Caki2 (cell line): ENCODE measurements around the gene TMEM38A. TPM values are rescaled to one million over a fixed set of nuclear protein-coding genes. Genes with fewer than 3 reads are reported as not detected.

Experiments
- DNase-seq: peaks from one replicate; pipeline ENCODE4 v3.0.0-alpha.2; 2015; ENCODE audit warnings: low read depth
- in situ Hi-C: cut with HindIII; loops from 2 replicates; pipeline ENCODE4 v1.10.0; 2016; ENCODE audit warnings: low sequenced_read_pairs, low pct_unique_long_range_greater_than_20kb, mixed read lengths
- total RNA-seq: library from RNA; depleted of rRNA; stranded (reverse); fragments of >200 nt; shearing (Covaris generic); gene quantifications from 2 replicates; pipeline ENCODE4 v1.2.3, GENCODE V29; 2014; ENCODE audit warnings: low replicate concordance; rRNA removed

Gene TMEM38A, protein sequence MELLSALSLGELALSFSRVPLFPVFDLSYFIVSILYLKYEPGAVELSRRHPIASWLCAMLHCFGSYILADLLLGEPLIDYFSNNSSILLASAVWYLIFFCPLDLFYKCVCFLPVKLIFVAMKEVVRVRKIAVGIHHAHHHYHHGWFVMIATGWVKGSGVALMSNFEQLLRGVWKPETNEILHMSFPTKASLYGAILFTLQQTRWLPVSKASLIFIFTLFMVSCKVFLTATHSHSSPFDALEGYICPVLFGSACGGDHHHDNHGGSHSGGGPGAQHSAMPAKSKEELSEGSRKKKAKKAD
- total RNA-seq = 4.8 and 9.9 TPM in 2 replicates

DNA sequence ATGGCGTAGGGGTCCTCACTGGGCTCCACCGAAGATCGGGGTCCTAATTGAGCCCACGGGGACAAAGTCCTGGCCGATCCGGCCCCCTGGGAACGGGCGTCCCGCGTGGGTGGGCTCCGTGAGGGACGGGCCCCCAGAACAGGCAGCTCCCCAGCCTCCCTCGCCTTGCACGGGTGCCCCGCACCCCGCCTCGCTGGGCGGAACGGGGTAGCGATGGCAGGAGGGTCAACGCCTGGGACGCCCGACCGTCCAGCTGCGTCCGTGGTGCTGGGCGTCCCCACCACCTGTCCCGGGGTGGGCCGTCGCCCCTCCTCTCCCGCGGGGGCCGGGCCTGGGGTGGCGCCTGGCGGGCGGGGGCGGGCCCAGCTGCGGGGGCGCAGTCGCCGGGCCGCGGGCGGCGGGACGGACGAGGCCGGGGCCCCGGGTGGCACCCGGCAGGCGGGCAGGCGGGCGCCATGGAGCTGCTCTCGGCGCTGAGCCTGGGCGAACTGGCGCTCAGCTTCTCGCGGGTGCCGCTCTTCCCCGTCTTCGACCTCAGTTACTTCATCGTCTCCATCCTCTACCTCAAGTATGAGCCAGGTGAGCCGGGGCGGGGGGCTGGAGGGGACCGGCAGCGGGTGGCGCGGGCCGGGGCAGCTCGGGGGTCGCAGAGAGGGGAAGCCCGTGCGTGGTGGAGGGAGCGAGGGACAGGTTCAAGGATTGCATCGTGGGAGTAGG, at the start of gene TMEM38A:
TSS of gene TMEM38A (plus strand) at position 377 of the 717 bp plus-strand sequence. CDS start at position 456, 79 bp downstream.
- in situ Hi-C loops = no loop called here
- peak; percentile 21 for DNase-seq

DNA sequence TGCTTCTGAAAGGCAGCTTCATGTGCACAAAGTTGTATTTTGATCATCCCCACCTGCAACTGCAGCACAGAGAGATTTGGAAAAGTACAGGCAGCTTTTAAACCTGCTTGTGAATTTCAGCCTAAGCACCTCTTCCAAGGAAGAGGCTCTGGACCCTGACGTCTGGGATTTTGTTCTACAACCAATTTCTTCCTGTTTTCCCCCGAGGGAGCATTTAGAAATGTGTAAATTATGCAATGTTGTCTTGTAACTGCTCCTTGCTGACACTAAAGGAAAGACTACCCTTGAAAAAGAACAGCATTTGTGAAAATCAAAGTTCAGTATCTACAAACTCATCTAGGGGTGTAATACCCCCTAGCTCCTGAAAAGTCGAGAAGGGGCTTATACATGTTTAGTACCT, 48.3 kb upstream of the TMEM38A start:
- in situ Hi-C loops = no loop called here

DNA sequence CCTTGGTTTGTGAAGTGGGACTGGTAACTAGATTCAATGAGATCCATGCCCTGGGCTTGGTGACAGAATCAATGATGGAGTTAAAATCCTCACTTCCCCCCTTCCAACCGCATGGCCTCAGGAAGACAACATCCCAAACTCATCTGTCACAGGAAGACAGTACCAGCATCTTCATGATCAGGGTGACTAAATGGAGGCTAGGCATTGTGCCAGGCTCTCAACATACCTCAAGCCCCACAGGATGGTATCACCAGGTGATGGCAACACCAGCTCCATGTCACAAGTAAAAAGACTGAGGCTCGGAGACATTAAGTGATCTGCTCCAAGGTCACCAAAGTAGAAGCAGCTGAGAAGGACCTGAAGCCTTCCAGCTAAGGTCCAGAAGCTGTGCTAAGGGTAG, 47.1 kb upstream of the TMEM38A start:
- DNase-seq = no peak
- in situ Hi-C loops = no loop called here

More for the DNA sequence above, 48.3 kb upstream of the TMEM38A start:
- no peak for DNase-seq

DNA sequence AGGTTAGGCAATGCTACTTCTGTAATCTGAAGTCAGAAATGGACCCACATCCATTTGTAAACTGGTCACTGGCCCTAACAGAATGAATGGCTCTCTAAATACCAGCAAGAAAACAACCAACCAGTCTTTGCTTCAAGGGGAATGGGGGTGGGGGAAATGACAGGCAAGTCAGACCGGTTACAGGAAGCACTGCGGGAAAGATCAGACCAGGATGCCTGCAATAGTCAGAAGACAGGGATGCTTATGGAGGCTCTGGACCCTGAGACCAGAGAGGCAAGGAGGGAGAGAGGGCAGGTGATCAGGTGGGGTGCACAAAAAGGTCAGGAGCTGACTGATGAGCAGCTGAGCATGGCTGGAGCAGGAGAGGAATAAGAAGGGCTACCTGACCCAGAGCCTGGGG, 46.0 kb upstream of the TMEM38A start:
- in situ Hi-C loops = no loop called here

DNA sequence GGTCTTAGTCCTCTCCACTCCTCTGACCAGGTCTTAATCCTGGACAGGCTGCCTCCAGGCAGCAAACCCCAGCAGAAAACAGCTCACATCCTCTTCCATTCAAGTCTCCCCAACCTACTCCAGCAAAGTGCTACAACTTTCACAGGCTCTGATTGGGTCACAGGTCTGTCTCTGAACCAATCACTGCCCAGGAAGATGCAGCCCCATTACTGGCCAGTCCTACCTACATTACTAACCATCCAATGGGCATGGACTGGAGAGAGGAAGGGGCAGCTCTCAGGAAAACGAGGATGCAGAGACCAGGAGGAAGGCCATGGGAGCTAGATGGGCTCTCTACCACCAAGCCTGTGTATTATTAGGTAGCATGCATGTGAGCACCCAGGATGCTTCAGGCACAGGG, 45.1 kb upstream of the TMEM38A start:
- no peak for DNase-seq
- in situ Hi-C loops = no loop called here

More for the DNA sequence above, 46.0 kb upstream of the TMEM38A start:
- no peak for DNase-seq

DNA sequence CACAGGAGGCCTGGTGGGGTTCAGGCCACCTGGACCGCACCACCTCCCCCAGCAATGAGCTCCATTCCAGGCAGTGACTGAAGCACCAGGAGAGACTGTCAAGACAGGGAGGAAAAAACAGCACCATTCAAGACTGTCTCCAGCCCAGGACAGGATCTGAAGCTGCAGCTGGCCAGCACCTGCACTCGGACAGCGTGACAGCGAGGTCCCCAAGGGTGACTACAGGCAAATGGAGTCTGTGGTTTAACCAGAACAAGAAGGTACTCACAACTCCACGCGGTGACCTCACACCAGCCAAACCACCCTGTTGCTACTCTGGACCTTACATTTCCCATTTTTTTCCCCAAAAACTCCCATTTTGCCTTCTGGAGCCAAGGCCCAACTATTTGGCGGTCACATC, 42.7 kb upstream of the TMEM38A start:
- DNase-seq = no peak
- in situ Hi-C loops = no loop called here

DNA sequence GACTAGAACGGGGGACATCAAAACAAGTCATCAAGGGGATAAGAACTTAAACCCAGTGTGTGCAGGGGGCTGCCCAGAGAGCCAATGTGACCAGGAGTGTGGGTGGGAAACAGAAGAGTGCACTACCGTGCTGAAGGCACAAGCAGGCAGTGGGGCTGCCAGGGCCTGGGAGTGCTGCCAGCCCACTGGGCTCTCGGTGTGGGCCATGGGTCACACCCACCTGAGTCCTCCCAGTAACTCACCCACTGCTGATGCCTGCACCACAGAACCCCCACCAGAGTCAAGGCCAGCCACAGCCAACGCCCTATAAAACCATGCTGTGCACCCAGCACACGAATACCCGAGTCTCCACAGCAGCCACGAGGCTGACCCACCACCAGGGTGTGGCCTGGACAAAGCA, 41.5 kb upstream of the TMEM38A start:
- in situ Hi-C loops = no loop called here

DNA sequence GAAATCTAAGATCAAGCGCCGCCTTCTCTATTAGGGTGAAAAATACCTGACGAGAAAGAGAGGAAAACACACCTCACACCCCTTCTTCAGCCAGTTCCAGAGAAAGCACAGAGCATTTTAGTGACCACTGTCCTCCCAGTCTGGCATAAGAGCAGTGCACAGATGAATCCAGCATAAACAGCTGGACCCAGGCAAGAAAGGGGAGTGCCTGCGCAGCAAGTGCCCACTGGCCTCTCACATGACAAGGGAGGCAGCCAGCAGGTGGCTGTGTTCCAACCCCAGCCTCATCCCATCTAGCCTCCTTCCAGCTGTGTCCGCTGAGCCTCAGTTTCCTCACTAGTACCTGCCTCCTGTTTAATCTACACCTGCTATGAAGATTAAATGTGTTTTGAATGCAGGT, 40.9 kb upstream of the TMEM38A start:
- DNase-seq = no peak
- in situ Hi-C loops = no loop called here

More for the DNA sequence above, 41.5 kb upstream of the TMEM38A start:
- no peak for DNase-seq

DNA sequence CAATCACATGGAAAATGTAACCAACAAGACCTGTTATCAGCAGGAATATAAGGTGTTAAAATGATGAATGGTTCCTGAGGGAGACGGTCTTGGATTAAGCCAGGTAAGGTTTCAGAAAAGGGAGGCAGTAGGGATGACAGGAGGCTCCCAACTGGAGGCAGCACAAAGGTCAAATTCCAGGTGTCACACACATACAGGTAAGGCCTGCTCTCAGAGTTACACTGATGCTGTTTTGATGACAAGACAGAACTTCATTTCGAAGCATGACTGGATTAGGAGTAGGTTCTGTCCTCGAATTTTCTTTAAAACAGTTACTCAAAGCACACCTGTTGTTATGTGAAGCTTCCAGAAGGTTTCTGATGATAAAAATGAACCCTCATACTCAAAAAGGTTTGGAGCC, 40.4 kb upstream of the TMEM38A start:
- DNase-seq = no peak
- in situ Hi-C loops = no loop called here

DNA sequence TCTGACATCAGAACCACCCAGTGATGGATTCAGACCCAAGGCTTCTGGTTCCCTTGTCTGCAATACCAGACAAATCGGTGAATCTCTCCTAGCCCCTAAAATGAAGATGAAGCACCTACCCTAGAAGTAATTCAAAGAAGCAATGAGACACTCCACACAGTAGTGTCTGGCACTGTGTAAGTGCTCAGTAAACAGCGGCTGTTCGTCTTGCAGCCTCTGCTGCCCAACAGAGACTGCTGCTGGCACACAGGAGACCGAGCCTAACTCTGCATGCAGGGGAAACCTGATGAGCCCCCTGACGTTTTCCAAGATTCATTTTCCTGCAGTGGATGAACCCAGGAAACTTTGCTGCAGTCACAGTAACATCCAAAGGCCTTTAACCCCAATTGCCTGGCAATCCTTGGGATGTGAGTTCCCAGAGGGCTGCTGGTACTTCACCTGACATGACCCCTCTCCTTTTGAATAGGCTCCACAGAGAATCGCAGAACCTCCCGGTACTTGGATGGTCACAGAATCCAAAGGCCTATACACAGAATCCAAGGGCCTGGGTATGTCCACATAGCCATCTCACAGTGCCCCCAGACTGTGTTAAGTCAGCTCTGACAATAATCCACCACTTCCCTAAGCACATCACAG, 39.7 kb upstream of the TMEM38A start:
- in situ Hi-C loops = no loop called here
- DNase-seq = no peak

DNA sequence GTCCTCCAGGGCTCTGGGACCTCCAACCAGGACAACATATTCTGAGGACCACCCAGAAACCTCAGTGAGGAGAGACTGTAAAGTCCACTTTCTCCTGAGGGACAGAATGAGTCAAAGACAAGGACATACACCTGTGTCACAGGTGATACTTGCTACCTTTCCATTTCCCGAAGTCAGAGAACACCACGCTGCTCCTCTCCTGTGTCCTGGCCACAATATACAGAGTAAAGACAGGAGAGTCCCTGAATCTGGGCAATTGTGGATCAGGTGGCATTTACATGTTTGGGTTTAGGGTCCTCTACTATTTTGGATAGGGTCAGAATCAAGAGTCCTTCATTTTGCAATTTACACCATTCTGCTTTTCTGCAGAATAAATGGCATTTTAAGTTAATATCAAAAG, 37.9 kb upstream of the TMEM38A start:
- in situ Hi-C loops = no loop called here
- DNase-seq = no peak

DNA sequence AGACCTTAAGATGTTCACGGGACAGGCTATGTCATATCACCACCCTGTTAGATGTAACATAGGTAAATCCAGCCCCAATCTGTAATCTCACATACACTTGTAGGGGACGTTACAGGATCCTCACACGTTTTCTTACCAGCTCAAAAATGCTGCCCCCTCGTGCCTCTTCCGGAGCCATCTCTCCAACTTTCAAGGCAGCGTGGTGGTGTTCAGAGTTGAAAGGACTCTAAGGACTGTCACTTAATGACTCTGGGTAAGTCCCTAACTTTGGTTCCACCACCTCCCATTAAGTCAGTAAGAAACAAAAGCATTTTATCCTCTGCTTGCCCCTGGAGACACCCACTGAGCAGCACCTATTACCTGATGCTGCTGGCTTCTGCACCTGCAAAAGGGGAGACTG, 37.4 kb upstream of the TMEM38A start:
- DNase-seq = no peak
- in situ Hi-C loops = no loop called here

DNA sequence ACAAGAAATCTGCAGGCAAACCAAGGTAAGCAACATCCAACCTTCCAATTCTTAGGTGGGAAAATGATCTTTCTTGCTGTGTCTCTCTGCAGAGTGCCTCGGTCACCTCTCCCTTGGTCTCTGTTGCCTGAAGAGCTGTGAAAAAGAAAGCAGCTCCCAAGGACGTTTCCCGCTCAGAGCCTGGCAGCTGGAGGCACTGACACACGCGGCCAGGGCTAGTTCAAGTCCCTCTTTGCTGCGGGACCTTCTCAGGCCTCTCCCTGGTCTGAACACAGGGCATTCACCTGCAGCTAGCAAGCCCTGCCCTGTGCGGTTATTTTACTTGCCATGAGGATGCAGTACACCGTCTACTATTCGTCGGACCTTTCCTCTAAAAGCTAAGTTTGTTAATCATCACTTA, 36.7 kb upstream of the TMEM38A start:
- DNase-seq = no peak
- in situ Hi-C loops = no loop called here

DNA sequence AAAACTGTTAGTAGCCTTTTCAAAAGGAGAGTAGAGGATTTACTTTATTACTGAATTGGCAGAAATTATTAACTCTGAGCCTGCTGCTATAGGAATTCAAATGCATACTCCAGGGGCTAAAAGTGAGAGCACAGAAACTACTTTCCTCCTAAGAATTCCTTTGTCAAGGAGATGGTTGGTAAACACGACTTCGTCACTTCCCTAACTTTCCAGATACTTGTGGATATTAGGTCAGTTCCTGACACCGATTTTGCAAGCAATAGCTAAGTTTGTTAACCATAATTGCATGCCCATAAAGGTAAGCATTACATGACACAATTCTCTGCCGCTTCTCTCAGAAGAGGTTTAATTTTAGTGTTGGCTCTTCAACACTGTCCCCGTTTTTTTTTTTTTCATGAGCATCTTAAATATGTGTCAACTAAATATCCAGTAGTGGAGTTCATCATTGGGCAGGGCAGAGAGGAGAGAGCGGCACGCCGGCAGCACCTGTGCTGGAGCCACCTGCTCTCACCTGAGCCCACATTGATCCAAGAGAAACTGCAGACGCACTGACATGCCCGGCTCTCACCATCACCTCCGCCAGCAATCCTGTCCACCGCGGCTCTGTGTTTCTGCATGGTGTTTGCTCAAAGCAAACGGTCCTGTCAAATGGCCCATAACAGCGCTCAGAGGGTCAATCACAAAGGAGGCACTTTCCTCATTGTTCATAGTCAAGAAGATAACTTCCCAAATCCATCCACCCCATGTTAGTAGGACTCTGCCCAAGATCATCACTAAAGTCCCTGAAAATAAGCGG, 35.6 kb upstream of the TMEM38A start:
- in situ Hi-C loops = no loop called here

DNA sequence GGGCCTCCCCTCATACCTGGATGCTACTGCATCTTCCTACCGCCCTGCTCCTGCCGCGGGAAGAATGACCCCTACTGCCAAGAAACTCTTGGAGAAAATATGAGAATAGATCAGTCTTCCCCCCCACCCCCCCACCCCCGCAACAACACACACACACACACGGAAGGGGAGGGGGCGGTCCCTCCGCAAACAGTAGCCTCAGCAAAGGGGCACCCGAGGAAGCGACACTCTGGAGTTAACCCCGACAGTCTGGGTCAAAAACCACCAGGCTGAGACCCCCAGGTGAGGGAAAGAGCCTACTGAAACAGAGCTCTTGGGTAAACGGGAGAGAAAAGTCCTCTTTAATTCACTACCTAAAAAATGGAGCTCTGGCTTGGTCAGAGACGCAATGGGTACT, 34.1 kb upstream of the TMEM38A start:
- in situ Hi-C loops = no loop called here
- no peak for DNase-seq

More for the DNA sequence above, 35.6 kb upstream of the TMEM38A start:
- no peak for DNase-seq

DNA sequence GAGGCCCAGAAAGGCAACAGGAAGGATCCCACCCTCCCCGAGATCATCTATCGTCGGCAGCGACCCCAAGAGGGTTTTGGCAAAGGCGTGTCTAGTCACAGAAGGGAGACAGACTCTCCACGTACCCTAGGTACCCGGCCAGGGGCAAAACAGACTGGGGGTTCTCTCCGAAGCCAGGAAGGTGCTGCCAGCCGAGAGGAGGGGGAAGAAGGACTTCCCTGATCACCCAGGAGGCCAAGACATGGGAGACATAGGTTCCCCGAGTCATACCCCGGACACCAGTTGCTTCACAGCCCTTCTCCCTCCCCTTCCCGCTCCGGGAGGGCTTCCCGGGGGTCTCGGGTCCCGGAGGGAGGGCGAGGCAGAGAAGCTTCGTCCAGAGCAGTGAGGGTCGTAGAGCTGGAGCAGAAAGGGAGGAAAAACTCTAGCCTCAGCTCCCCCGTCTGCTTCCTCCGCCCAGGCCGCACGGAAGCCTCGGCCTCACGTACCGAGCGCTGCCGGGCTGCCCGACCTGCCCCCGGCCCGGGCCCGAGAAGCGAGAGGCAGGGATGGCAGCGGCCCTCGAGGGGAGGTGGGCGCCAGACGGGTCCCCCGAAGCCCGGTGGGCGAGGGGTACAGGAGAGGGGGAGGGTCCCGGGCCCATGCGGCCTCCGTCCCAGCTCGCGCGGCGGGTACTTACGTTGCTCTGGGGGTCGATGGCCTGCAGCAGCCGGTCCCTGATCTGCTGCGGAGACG, 33.6 kb upstream of the TMEM38A start:
- peak; percentile 8 for DNase-seq
- in situ Hi-C loops = no loop called here

DNA sequence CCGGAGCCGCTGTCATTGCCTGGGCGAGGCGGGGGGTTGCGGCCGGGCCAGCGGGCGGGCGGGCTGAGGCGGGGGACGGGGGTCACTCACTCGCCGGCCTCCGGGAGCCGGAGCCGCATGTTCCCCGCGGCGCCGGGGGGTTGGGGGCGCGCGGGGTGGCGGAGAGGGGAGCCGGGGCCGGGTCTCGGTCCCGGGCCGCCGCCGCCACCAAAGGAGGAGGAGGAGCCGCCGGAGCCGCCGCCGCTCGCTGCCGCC, 33.1 kb upstream of the TMEM38A start:
- in situ Hi-C loops = no loop called here
- DNase-seq = no peak
